Stimulated activated CD4-positive, alpha-beta T cell treated with anti-CD3 and anti-CD28 coated beads, TNF-alpha, amount 100 ng/mL, for 4 hours (primary cell): ENCODE results near the gene SMG1.
"Not testable (repeated sequence)": the region's sequence is repeated elsewhere in the genome, so short reads cannot be mapped to it uniquely, and the experiment has no call there.

Experiments
- DNase-seq, 3 experiments: peaks; one replicate each; pipeline ENCODE4 v3.0.0-alpha.2; 2020; ENCODE audit warnings: low read depth in 3 of 3

The SMG1 gene

GRCh38 chr16:18933501-18933900 lies 7.3 kb upstream of the SMG1 start:
- no peak for DNase-seq

- DNase-seq, result no peak
These were observed 6.2 kb upstream of the SMG1 start for GRCh38 chr16:18932243-18932987.

- DNase-seq, result no peak
These were observed 5.5 kb upstream of the SMG1 start for GRCh38 chr16:18931756-18932155.

- DNase-seq, result not testable (repeated sequence)
These were observed 3.9 kb upstream of the SMG1 start for GRCh38 chr16:18930095-18930494.

GRCh38 chr16:18928073-18928472 lies 1.9 kb upstream of the SMG1 start:
- not testable (repeated sequence) for DNase-seq

- DNase-seq, result peak; percentile 28 to 47 (median 36)
These were observed 808 bp downstream of the SMG1 start for GRCh38 chr16:18925215-18925985.

- DNase-seq, result not testable (repeated sequence)
These were observed 2.3 kb downstream of the SMG1 start for GRCh38 chr16:18923935-18924334.

- DNase-seq, result not testable (repeated sequence)
These were observed 3.1 kb downstream of the SMG1 start for GRCh38 chr16:18923124-18923523.

- DNase-seq, result not testable (repeated sequence)
These were observed 16.6 kb downstream of the SMG1 start for GRCh38 chr16:18909585-18909984.

GRCh38 chr16:18908716-18909115 lies 17.5 kb downstream of the SMG1 start:
- not testable (repeated sequence) for DNase-seq

- not testable (repeated sequence) for DNase-seq
These were observed 23.4 kb downstream of the SMG1 start for GRCh38 chr16:18902778-18903177.

GRCh38 chr16:18902044-18902443 lies 24.2 kb downstream of the SMG1 start:
- DNase-seq, result not testable (repeated sequence)

- DNase-seq, result not testable (repeated sequence)
These were observed 25.0 kb downstream of the SMG1 start for GRCh38 chr16:18901194-18901593.

- not testable (repeated sequence) for DNase-seq
These were observed 41.8 kb downstream of the SMG1 start for GRCh38 chr16:18884456-18884855.

- DNase-seq, result not testable (repeated sequence)
These were observed 48.5 kb downstream of the SMG1 start for GRCh38 chr16:18877734-18878133.

GRCh38 chr16:18877259-18877658 lies 48.9 kb downstream of the SMG1 start:
- DNase-seq, result not testable (repeated sequence)

GRCh38 chr16:18876301-18876700 lies 49.9 kb downstream of the SMG1 start:
- not testable (repeated sequence) for DNase-seq

- DNase-seq, result not testable (repeated sequence)
These were observed 57.0 kb downstream of the SMG1 start for GRCh38 chr16:18869043-18869771.

GRCh38 chr16:18866277-18866823 lies 59.9 kb downstream of the SMG1 start:
- not testable (repeated sequence) for DNase-seq

- DNase-seq, result not testable (repeated sequence)
These were observed 63.3 kb downstream of the SMG1 start for GRCh38 chr16:18862891-18863290.

GRCh38 chr16:18855196-18855595 lies 71.0 kb downstream of the SMG1 start:
- no peak for DNase-seq

GRCh38 chr16:18853694-18854093 lies 72.5 kb downstream of the SMG1 start:
- no peak for DNase-seq
